ENCODE data around the gene JUNB. TPM values are rescaled to one million over a fixed set of nuclear protein-coding genes. Genes with fewer than 3 reads are reported as not detected.
"Not testable (repeated sequence)": the region's sequence is repeated elsewhere in the genome, so short reads cannot be mapped to it uniquely, and the experiment has no call there.

JUNB gene
- total and polyA plus RNA-seq, 5 donors from 2014 or later = 582 to 2,802 (median 812) TPM

DNA sequence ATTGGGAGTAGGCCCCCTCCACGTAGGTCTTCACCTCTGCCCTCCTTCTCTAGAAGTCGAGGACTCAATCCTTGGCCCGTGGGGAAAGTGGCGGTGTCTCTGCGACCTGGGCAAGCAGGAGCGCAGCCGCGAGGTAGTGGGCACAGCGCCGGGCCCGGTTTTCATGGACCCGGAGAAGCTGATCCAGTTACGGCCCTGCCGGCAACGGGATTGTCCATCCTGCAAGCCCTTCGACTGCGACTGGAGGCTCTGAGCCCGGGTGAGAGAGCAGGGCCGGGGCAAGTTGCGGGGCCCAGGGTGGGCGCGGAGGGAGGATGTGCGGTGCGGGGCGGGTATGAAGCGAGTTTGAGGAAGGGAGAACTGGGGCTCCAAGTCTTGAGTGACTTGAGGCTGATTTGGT is 12.8 kb downstream of the JUNB start:
- peaks cover 4% of the 10 kb centered on the region for H3K27me3 Mint-ChIP-seq
- no peak for ATAC-seq (ENCODE audit: low read depth in 2 of 2)
- no peaks in the 10 kb centered on the region for H3K9me3 Mint-ChIP-seq
- Histone ChIP-seq H3K27me3 (ENCODE audit: control insufficient read depth, insufficient read depth, low read length) (no peaks in the 10 kb centered on the region), H3K9me3 (ENCODE audit: control insufficient read depth in 2 of 2, low read length in 2 of 2) (no peaks in the 10 kb centered on the region), H3K4me3 (ENCODE audit: low read depth, low read length) (no peak overlapping the region), H3K36me3 (ENCODE audit: control insufficient read depth, insufficient read depth, low read length) (no peaks in the 10 kb centered on the region), H3K4me1 (ENCODE audit: control insufficient read depth, insufficient read depth, low read length, poor library complexity, severe bottlenecking) (peaks cover 38% of the 10 kb centered on the region), H3K27ac (ENCODE audit: insufficient read depth, low read length, poor library complexity, severe bottlenecking) (no peak overlapping the region)
- peak overlapping the region in 1 of 3 donors; percentile 7 for H3K27ac Mint-ChIP-seq
- H3K4me3 Mint-ChIP-seq = peak overlapping the region in 3 of 4 donors; percentile 15 to 65 (median 41)
- no peak for DNase-seq
- peaks cover 8% of the 10 kb centered on the region for H3K36me3 Mint-ChIP-seq
- H3K4me1 Mint-ChIP-seq = peaks cover 10 to 45% (median 17%) of the 10 kb centered on the region in 4 donors

- ATAC-seq (ENCODE audit: low read depth in 2 of 2) (peak; percentile 86 to 89), DNase-seq (peak; percentile 75 to 94 (median 84))
- Histone ChIP-seq H3K27ac (ENCODE audit: insufficient read depth, low read length, poor library complexity, severe bottlenecking) (peak within 1 kb of the TSS; percentile 68), H3K4me3 (ENCODE audit: low read depth, low read length) (peak within 1 kb of the TSS; percentile 74), H3K27me3 (ENCODE audit: control insufficient read depth, insufficient read depth, low read length) (no peaks in the 10 kb centered on the region), H3K4me1 (ENCODE audit: control insufficient read depth, insufficient read depth, low read length, poor library complexity, severe bottlenecking) (peaks cover 24% of the 10 kb centered on the region), H3K9me3 (ENCODE audit: control insufficient read depth in 2 of 2, low read length in 2 of 2) (no peaks in the 10 kb centered on the region), H3K36me3 (ENCODE audit: control insufficient read depth, insufficient read depth, low read length) (peaks cover 2% of the 10 kb centered on the region)
- Mint-ChIP-seq H3K27ac (peak within 1 kb of the TSS in 2 of 3 donors; percentile 91 to 97), H3K4me3 (peak within 1 kb of the TSS; percentile 89 to 99 (median 92)), H3K27me3 (peaks cover 4% of the 10 kb centered on the region), H3K4me1 (peaks cover 5 to 27% (median 12%) of the 10 kb centered on the region in 4 donors), H3K9me3 (no peaks in the 10 kb centered on the region), H3K36me3 (peaks cover 5% of the 10 kb centered on the region)
Measured at GRCh38 chr19:12806242-12807081, 15.2 kb downstream of the JUNB start, which contains the start of gene RNASEH2A. TSS of gene RNASEH2A (plus strand) at chr19:12806584. CDS start at chr19:12806674, 90 bp downstream.

DNA sequence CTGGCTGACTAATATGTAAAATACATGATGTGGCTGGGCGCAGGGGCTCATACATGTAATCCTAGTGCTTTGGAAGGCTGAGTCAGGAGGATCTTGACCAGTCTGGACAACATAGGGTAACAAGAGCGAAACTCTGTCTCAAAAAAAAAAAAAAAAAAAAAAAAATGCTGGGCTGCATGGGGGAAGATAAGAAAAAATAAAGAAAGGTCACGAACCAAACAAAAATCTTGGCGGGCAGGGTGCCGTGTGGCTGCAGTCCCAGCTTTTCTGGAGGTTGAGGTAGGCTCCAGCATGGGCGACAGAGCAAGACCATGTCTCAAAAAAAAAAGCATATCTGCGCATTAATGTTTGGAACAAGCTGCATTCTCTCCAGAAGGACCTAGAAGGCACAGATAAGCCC is 23.8 kb downstream of the JUNB start:
- no peak for ATAC-seq (ENCODE audit: low read depth in 2 of 2)
- no peaks in the 10 kb centered on the region for H3K4me1 ChIP-seq (ENCODE audit: control insufficient read depth, insufficient read depth, low read length, poor library complexity, severe bottlenecking)
- H3K4me3 ChIP-seq (ENCODE audit: low read depth, low read length) = no peak overlapping the region
- H3K4me3 Mint-ChIP-seq = no peak overlapping the region
- no peaks in the 10 kb centered on the region for H3K9me3 ChIP-seq (ENCODE audit: control insufficient read depth in 2 of 2, low read length in 2 of 2)
- no peak overlapping the region for H3K27ac Mint-ChIP-seq
- peaks cover 12% of the 10 kb centered on the region for H3K36me3 Mint-ChIP-seq
- no peaks in the 10 kb centered on the region for H3K27me3 ChIP-seq (ENCODE audit: control insufficient read depth, insufficient read depth, low read length)
- H3K4me1 Mint-ChIP-seq = no peaks in the 10 kb centered on the region
- DNase-seq = no peak
- H3K27me3 Mint-ChIP-seq = no peaks in the 10 kb centered on the region
- no peaks in the 10 kb centered on the region for H3K9me3 Mint-ChIP-seq
- no peak overlapping the region for H3K27ac ChIP-seq (ENCODE audit: insufficient read depth, low read length, poor library complexity, severe bottlenecking)
- peaks cover 6% of the 10 kb centered on the region for H3K36me3 ChIP-seq (ENCODE audit: control insufficient read depth, insufficient read depth, low read length)

GRCh38 chr19:12817188-12817587 is 25.9 kb downstream of the JUNB start:
- peaks cover 12% of the 10 kb centered on the region for H3K36me3 Mint-ChIP-seq
- not testable (repeated sequence) for H3K27me3 ChIP-seq (ENCODE audit: control insufficient read depth, insufficient read depth, low read length); H3K9me3 Mint-ChIP-seq; DNase-seq; H3K27me3 Mint-ChIP-seq; ATAC-seq (ENCODE audit: low read depth in 2 of 2); H3K9me3 ChIP-seq (ENCODE audit: control insufficient read depth in 2 of 2, low read length in 2 of 2); H3K4me1 Mint-ChIP-seq; H3K27ac ChIP-seq (ENCODE audit: insufficient read depth, low read length, poor library complexity, severe bottlenecking); H3K4me3 ChIP-seq (ENCODE audit: low read depth, low read length); H3K36me3 ChIP-seq (ENCODE audit: control insufficient read depth, insufficient read depth, low read length); H3K4me3 Mint-ChIP-seq; H3K27ac Mint-ChIP-seq; H3K4me1 ChIP-seq (ENCODE audit: control insufficient read depth, insufficient read depth, low read length, poor library complexity, severe bottlenecking)

GRCh38 chr19:12817810-12818209 is 26.5 kb downstream of the JUNB start:
- not testable (repeated sequence) for H3K4me1 Mint-ChIP-seq; H3K27me3 Mint-ChIP-seq; H3K4me1 ChIP-seq (ENCODE audit: control insufficient read depth, insufficient read depth, low read length, poor library complexity, severe bottlenecking); H3K36me3 ChIP-seq (ENCODE audit: control insufficient read depth, insufficient read depth, low read length); H3K9me3 ChIP-seq (ENCODE audit: control insufficient read depth in 2 of 2, low read length in 2 of 2); H3K27ac Mint-ChIP-seq; H3K27ac ChIP-seq (ENCODE audit: insufficient read depth, low read length, poor library complexity, severe bottlenecking); H3K9me3 Mint-ChIP-seq; H3K4me3 Mint-ChIP-seq; H3K27me3 ChIP-seq (ENCODE audit: control insufficient read depth, insufficient read depth, low read length); ATAC-seq (ENCODE audit: low read depth in 2 of 2); H3K4me3 ChIP-seq (ENCODE audit: low read depth, low read length); DNase-seq
- H3K36me3 Mint-ChIP-seq = peaks cover 11% of the 10 kb centered on the region

DNA sequence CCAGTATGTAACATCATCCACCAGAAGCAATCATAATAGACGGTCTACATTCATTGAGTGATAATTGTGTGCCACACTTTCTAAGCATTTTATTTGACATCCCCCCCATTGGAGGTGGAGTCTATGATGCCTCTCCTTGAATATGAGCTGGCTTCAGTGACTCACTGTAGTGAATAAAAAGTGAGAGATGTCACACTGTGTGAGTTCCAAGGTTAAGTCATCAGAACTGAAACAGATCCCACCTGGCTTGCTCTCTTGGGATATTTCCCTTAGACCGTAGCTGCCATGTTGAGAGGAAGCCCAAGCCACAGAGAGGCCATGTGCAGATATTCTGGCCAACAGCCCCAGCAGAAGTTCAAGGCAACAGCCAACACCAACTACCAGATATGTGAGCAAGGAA is 30.5 kb downstream of the JUNB start:
- Histone ChIP-seq H3K4me3 (ENCODE audit: low read depth, low read length) (no peak overlapping the region), H3K27me3 (ENCODE audit: control insufficient read depth, insufficient read depth, low read length) (no peaks in the 10 kb centered on the region), H3K36me3 (ENCODE audit: control insufficient read depth, insufficient read depth, low read length) (no peaks in the 10 kb centered on the region), H3K27ac (ENCODE audit: insufficient read depth, low read length, poor library complexity, severe bottlenecking) (no peak overlapping the region), H3K9me3 (ENCODE audit: control insufficient read depth in 2 of 2, low read length in 2 of 2) (no peaks in the 10 kb centered on the region), H3K4me1 (ENCODE audit: control insufficient read depth, insufficient read depth, low read length, poor library complexity, severe bottlenecking) (peaks cover 6% of the 10 kb centered on the region)
- H3K4me3 Mint-ChIP-seq = no peak overlapping the region
- no peaks in the 10 kb centered on the region for H3K9me3 Mint-ChIP-seq
- no peak for ATAC-seq (ENCODE audit: low read depth in 2 of 2)
- H3K4me1 Mint-ChIP-seq = peaks cover 0 to 8% (median 1%) of the 10 kb centered on the region in 4 donors
- no peak for DNase-seq
- peaks cover 4% of the 10 kb centered on the region for H3K36me3 Mint-ChIP-seq
- H3K27me3 Mint-ChIP-seq = peaks cover 12% of the 10 kb centered on the region
- no peak overlapping the region for H3K27ac Mint-ChIP-seq

DNA sequence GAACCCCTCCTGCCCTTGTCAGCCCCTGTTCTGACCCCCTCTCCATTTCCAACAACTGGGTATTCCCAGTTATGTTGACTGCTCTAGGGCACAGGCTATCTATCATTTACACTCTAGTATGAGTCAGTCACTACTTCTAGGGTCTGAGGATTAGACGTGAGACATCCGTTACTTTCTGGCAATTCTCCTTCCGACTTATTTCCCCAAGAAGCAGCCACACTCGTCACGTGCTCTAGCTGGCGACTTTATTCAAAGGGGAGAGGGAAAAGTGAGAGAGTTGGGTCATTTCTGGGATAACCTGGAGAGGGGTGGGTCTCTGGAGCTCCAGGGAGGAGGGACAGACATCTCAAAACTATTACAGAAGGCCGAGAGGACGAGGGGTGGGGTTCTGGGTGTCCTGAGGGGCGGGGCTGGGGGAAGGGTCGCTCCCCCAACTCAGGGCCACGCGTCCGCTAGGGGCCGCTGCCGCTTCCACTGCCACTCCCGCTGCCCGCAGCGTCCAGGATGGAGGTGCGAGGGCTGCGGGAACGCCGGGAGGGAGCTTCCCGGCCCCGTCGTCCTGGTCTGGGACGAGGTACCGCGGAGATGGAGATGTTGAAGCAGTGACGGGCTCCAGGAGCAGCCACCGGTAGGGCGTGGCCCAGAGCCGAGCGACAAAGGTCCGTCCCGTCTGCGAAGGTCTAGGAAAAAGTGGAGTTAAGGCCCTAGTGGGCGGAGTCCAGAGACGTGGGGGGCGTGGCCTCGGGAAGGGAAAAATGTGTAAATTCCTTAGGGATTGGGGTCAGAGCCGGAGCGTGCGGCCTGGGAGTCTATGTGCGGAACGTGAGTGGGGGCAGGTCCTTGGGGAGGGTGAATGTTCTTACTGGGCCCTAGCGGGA is 34.2 kb downstream of the JUNB start:
- no peaks in the 10 kb centered on the region for H3K9me3 ChIP-seq (ENCODE audit: control insufficient read depth in 2 of 2, low read length in 2 of 2)
- H3K27ac Mint-ChIP-seq = no peak overlapping the region
- peak in 1 of 3 donors; percentile 28 for DNase-seq

More for the DNA sequence above, 34.2 kb downstream of the JUNB start:
- no peak overlapping the region for H3K4me3 ChIP-seq (ENCODE audit: low read depth, low read length)
- peaks cover 8% of the 10 kb centered on the region for H3K27me3 ChIP-seq (ENCODE audit: control insufficient read depth, insufficient read depth, low read length)
- H3K4me3 Mint-ChIP-seq = peak overlapping the region in 1 of 4 donors; percentile 17
- H3K36me3 Mint-ChIP-seq = no peaks in the 10 kb centered on the region
- H3K4me1 ChIP-seq (ENCODE audit: control insufficient read depth, insufficient read depth, low read length, poor library complexity, severe bottlenecking) = peaks cover 6% of the 10 kb centered on the region
- H3K27ac ChIP-seq (ENCODE audit: insufficient read depth, low read length, poor library complexity, severe bottlenecking) = no peak overlapping the region
- H3K9me3 Mint-ChIP-seq = peaks cover 0 to 5% (median 0%) of the 10 kb centered on the region in 7 donors
- H3K4me1 Mint-ChIP-seq = peaks cover 0 to 8% (median 1%) of the 10 kb centered on the region in 4 donors
- peaks cover 27% of the 10 kb centered on the region for H3K27me3 Mint-ChIP-seq
- no peak for ATAC-seq (ENCODE audit: low read depth in 2 of 2)
- H3K36me3 ChIP-seq (ENCODE audit: control insufficient read depth, insufficient read depth, low read length) = no peaks in the 10 kb centered on the region

Measured in CD4-positive, CD25-positive, alpha-beta regulatory T cell (primary cell).